Neutrophil (primary cell): Measurements from ENCODE around the gene ARHGAP8.
A peak's percentile ranks its signal among the peaks of the same experiment; 100 is the strongest.

Experiments
- H3K27ac ChIP-seq: fragments of 200-600 bp; sonication (generic); 2 replicates; pipeline ENCODE4 v1.5.1; 2016; ENCODE audit warnings: mild to moderate bottlenecking, moderate library complexity
- H3K27me3 ChIP-seq: fragments of 200-600 bp; sonication (generic); 2 replicates; pipeline ENCODE4 v1.6.0; 2016; ENCODE audit warnings: mild to moderate bottlenecking
- H3K36me3 ChIP-seq: fragments of 200-600 bp; sonication (generic); 2 replicates; pipeline ENCODE4 v1.5.1; 2017
- H3K4me1 ChIP-seq, 2 experiments: fragments of 200-600 bp in 1 of 2; sonication (generic) in 1 of 2; 1 replicate in 1 of 2; 2 replicates in 1 of 2; pipeline versions ENCODE4 v1.5.1 to v1.6.1; 2013 to 2016; ENCODE audit warnings: low read depth in 1 of 2, low read length in 1 of 2, mild to moderate bottlenecking in 1 of 2, moderate library complexity in 1 of 2; ENCODE audit not compliant: control insufficient read depth in 1 of 2, insufficient read depth in 1 of 2
- H3K4me3 ChIP-seq, 2 experiments: fragments of 200-600 bp in 1 of 2; sonication (generic) in 1 of 2; 1 replicate in 1 of 2; 2 replicates in 1 of 2; pipeline ENCODE4 v1.5.1; 2013 to 2016; ENCODE audit warnings: low read depth in 1 of 2, low read length in 1 of 2, mild to moderate bottlenecking in 1 of 2, moderate library complexity in 1 of 2
- H3K9me3 ChIP-seq: fragments of 200-600 bp; sonication (generic); 2 replicates; pipeline ENCODE4 v1.5.1; 2016
- CTCF ChIP-seq: fragments of 200-600 bp; sonication (generic); IDR thresholded peaks from 2 replicates; pipeline ENCODE4 v1.5.1; 2016; ENCODE audit warnings: antibody characterized with exemption

The ARHGAP8 gene

DNA sequence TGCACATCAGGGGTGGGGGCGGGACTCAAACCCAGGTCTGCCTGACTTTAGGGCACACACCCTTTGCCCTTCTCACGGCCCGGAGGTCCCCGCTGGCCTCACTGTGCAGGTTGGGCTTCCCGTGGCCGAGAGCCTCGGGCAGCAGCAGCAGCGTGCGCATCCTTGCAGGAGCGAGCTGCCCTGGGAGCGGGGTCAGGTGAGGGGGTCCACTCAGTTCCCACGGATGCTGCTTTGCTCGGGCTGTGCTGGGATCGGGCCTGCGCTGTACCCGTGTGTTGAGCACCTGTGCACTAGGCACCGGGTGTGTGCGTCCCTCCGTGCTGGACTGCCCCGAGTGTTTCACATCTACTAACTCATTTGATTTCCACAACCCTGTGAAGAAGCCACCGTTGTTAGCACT is 25.2 kb upstream of the ARHGAP8 start:
- TF ChIP-seq CTCF: no peak
- no peak overlapping the region for H3K4me3 ChIP-seq
- H3K27me3 ChIP-seq: no peaks in the 10 kb centered on the region
- H3K27ac ChIP-seq: no peak overlapping the region
- H3K4me1 ChIP-seq: peaks cover 31% of the 10 kb centered on the region in 2 experiments
- H3K9me3 ChIP-seq: no peaks in the 10 kb centered on the region
- H3K36me3 ChIP-seq: no peaks in the 10 kb centered on the region

- H3K27me3 ChIP-seq: no peaks in the 10 kb centered on the region
Measured at GRCh38 chr22:44727709-44728108, 24.7 kb upstream of the ARHGAP8 start.

DNA sequence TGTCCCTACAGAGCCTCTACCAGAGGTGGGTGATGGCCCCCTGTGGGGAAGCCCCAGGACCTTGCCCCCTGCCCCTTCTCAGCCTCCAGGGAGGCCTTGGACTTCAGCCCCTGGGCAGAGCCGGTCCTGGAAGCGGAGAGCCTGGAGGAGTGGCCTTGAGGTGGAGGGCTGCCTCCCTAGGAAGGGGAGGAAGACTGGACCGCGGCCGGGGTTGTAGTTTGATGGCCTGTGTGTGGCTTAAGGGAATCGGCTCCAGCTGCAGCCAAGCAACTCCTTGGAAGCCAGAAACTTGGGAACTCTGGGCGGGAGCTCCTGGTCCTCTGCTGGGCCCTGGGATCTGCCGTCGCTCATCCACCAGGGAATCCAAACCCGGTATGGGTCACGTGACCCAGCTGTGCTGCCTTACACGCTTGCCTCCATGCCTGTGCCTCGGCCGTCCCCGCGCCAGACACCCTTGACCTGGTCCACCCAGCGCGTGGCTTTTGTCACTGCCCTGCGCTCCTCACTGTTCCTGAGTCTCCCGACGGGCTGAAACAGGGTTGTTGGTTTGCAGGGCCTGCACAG is 23.5 kb upstream of the ARHGAP8 start:
- Histone ChIP-seq H3K27me3 (no peaks in the 10 kb centered on the region), H3K9me3 (no peaks in the 10 kb centered on the region), H3K4me1 (peaks cover 31% of the 10 kb centered on the region in 2 experiments), H3K36me3 (no peaks in the 10 kb centered on the region), H3K27ac (no peak overlapping the region), H3K4me3 (peak overlapping the region; percentile 16 to 31)
- no peak for TF ChIP-seq CTCF

More at GRCh38 chr22:44727709-44728108, 24.7 kb upstream of the ARHGAP8 start:
- H3K9me3 ChIP-seq: no peaks in the 10 kb centered on the region
- H3K27ac ChIP-seq: no peak overlapping the region
- H3K4me1 ChIP-seq: peaks cover 31% of the 10 kb centered on the region in 2 experiments
- no peak for TF ChIP-seq CTCF
- H3K4me3 ChIP-seq: no peak overlapping the region
- no peaks in the 10 kb centered on the region for H3K36me3 ChIP-seq

DNA sequence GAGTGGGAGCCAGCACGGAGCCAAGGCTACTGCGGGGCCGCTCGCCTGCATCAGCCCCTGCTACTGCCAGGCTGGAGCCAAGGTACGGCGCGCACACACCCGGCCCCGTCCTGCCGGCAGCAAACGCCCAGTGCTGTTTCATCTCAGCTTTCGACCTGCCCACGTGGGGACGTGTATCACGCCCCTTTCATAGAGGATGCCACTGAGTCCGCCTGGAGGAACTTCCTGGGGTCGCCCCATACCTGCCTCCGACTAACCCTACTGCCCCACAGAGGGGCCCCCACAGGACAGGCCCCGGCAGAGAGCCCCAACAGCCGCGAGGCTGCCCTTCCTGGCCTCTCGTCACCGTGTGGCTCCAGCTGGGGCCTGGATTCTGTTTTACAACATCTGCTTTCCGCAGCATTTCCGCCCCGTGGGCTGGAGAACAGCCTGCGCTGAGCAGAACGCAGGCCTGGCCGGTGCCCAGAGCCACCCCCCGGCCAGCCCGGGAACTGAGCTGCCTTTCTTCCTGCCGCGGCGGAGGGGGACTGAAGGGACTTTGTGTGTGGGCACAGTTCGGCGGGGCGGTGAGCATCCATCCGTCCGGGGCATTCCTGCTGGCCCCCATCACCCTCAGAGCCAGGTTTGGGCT is 22.9 kb upstream of the ARHGAP8 start:
- H3K4me3 ChIP-seq: peak overlapping the region; percentile 16 to 31
- H3K36me3 ChIP-seq: no peaks in the 10 kb centered on the region
- H3K27ac ChIP-seq: no peak overlapping the region
- H3K4me1 ChIP-seq: peaks cover 31% of the 10 kb centered on the region in 2 experiments
- H3K27me3 ChIP-seq: no peaks in the 10 kb centered on the region
- no peak for TF ChIP-seq CTCF
- H3K9me3 ChIP-seq: no peaks in the 10 kb centered on the region

DNA sequence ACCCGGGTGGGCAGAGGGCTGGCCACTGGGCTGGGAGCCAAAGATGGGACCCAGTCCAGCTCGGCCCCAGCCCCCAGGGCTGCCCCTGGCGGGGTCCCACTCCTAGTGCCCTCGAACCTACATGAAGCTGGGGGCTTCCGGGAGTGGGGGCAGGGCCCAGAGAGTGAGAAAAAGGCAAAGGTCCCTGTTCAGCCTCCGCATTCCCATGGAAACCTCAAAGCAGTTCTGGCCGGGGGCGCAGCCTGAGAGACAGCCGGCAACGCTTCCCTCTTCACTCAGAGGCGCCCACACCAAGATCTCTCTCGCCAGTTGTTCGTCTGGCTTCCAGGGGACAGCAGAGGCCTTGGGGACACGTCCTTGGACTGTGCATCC is 22.4 kb upstream of the ARHGAP8 start:
- Histone ChIP-seq H3K4me3 (peak overlapping the region in 1 of 2 experiments; percentile 31), H3K9me3 (no peaks in the 10 kb centered on the region), H3K36me3 (no peaks in the 10 kb centered on the region), H3K4me1 (peaks cover 31% of the 10 kb centered on the region in 2 experiments), H3K27ac (no peak overlapping the region), H3K27me3 (no peaks in the 10 kb centered on the region)
- TF ChIP-seq CTCF: no peak
